HG02870 (cell line): ENCODE results near the gene RBM17.
"Not testable (repeated sequence)": the region's sequence is repeated elsewhere in the genome, so short reads cannot be mapped to it uniquely, and the experiment has no call there.

Experiments used
- ATAC-seq: cut with Tn5 transposase; IDR thresholded peaks from one replicate; pipeline ENCODE4 v1.9.1; 2021; ENCODE audit warnings: mild to moderate bottlenecking, moderate library complexity; ENCODE audit not compliant: unreplicated experiment

RBM17 gene

GRCh38 chr10:6088721-6089333 lies at the start of gene RBM17:
Gene RBM17, plus strand, starts transcription at chr10:6089034. Its CDS starts 8,032 bp downstream, at chr10:6097066.
- peak; percentile 77 for ATAC-seq

GRCh38 chr10:6039711-6040110 lies 49.1 kb upstream of the RBM17 start:
- no peak for ATAC-seq

- ATAC-seq: no peak
These were observed 48.6 kb upstream of the RBM17 start for GRCh38 chr10:6040205-6040604.

GRCh38 chr10:6043377-6043776 lies 45.5 kb upstream of the RBM17 start:
- not testable (repeated sequence) for ATAC-seq

- ATAC-seq: no peak
These were observed 44.8 kb upstream of the RBM17 start for GRCh38 chr10:6044060-6044459.

GRCh38 chr10:6044751-6045313 lies 44.0 kb upstream of the RBM17 start:
- ATAC-seq: peak; percentile 46

GRCh38 chr10:6045314-6045848 lies 43.5 kb upstream of the RBM17 start:
- peak; percentile 36 for ATAC-seq

- no peak for ATAC-seq
These were observed 42.7 kb upstream of the RBM17 start for GRCh38 chr10:6045878-6046772.

- ATAC-seq: no peak
These were observed 41.8 kb upstream of the RBM17 start for GRCh38 chr10:6046773-6047611.

- no peak for ATAC-seq
These were observed 41.0 kb upstream of the RBM17 start for GRCh38 chr10:6047847-6048246.

- ATAC-seq: no peak
These were observed 40.4 kb upstream of the RBM17 start for GRCh38 chr10:6048281-6049030.

- no peak for ATAC-seq
These were observed 39.8 kb upstream of the RBM17 start for GRCh38 chr10:6049031-6049400.

GRCh38 chr10:6050801-6051445 lies 37.9 kb upstream of the RBM17 start:
- peak; percentile 70 for ATAC-seq

- no peak for ATAC-seq
These were observed 36.3 kb upstream of the RBM17 start for GRCh38 chr10:6052247-6053221.

- no peak for ATAC-seq
These were observed 35.5 kb upstream of the RBM17 start for GRCh38 chr10:6053303-6053702.

- ATAC-seq: no peak
These were observed 34.8 kb upstream of the RBM17 start for GRCh38 chr10:6053816-6054631.

GRCh38 chr10:6054884-6055283 lies 34.0 kb upstream of the RBM17 start:
- ATAC-seq: no peak

GRCh38 chr10:6055929-6056328 lies 32.9 kb upstream of the RBM17 start:
- ATAC-seq: no peak
